ENCODE data around the gene LBH.

DNA sequence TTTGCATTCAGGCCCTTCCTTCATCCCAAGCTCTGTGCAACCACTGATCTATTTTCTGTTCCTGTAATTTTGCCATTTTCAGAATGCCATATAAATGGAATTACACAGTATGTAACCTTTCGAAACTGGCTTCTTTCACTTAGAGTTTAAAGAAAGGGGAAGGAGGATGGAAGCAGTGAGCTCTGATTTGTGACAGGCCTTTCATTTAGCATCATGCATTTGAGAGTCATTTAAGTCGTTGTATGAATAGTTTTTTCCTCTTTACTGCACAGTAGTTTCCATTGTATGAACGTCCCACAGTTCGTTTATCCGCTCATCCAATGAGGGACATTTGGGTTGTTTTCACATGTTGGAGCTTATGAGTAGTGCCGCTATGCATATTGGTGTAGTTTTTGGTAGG is 67.0 kb downstream of the LBH start:
- TF ChIP-seq, protein P1, sequence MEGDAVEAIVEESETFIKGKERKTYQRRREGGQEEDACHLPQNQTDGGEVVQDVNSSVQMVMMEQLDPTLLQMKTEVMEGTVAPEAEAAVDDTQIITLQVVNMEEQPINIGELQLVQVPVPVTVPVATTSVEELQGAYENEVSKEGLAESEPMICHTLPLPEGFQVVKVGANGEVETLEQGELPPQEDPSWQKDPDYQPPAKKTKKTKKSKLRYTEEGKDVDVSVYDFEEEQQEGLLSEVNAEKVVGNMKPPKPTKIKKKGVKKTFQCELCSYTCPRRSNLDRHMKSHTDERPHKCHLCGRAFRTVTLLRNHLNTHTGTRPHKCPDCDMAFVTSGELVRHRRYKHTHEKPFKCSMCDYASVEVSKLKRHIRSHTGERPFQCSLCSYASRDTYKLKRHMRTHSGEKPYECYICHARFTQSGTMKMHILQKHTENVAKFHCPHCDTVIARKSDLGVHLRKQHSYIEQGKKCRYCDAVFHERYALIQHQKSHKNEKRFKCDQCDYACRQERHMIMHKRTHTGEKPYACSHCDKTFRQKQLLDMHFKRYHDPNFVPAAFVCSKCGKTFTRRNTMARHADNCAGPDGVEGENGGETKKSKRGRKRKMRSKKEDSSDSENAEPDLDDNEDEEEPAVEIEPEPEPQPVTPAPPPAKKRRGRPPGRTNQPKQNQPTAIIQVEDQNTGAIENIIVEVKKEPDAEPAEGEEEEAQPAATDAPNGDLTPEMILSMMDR (IDR thresholded peaks at IDR 0.05), result no peak
- TF ChIP-seq EP300 (IDR thresholded peaks at IDR 0.05) (no peak), POLR2A (IDR thresholded peaks at IDR 0.05) (no peak), POLR2AphosphoS5 (IDR thresholded peaks at IDR 0.05) (no peak)

Measured in sigmoid colon (tissue), 4 donors.